SW 1271 (cell line): ENCODE results near the gene SLC30A7.
"Not testable (repeated sequence)": the region's sequence is repeated elsewhere in the genome, so short reads cannot be mapped to it uniquely, and the experiment has no call there.

Source experiments
- DNase-seq, 2 experiments: peaks; one replicate each; lab custom pipeline; 2025; lab: John Stamatoyannopoulos, UW

The SLC30A7 gene

DNA sequence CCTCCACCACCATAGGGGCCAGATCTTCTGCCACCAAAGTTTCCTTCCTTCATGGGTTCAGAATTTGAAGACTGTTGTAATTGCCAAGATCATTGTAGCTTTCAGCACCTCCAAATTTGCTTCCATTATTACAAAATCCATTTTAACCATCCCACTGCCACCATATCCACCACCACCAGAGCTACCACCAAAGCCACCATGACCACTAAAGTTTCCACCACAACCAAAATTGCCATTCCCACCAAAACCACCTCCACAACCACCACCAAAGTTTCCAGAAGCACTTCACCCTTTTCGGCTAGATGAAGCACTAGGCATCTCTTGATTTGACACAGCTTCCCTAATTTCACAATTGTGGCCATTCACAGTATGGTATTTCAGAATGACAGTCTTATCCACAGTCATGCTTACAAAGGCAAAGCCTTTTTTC is 45.2 kb downstream of the SLC30A7 start:
- DNase-seq: no peak

DNA sequence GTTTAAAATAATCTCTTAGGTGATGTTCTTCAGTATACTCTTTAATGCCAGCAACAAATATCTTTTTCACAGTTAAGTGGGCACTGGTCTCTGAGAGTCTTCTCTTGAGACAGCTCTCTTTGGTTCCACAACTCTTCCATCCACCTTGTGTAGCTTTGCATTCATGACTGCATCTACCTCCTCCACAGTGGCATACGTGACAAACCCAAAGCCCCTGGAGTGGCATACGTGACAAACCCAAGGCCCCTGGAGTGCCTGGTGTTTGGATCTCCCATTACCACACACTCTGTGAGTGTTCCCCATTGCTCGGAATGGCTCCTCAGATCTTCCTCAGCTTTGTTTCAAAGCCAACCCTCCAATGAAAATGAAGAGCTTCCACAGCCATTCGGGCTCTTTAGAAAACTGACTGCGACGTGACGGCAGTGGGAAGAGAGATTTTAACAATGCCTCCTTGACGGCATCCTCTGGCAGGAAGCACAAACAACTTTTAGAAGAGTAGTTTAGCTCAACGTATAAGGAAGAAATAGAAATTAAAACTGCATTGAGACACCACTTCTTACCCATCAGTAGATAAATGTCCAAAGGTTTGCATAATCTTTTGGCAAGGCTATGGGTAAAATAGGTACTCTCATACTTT is 45.8 kb downstream of the SLC30A7 start:
- no peak for DNase-seq

DNA sequence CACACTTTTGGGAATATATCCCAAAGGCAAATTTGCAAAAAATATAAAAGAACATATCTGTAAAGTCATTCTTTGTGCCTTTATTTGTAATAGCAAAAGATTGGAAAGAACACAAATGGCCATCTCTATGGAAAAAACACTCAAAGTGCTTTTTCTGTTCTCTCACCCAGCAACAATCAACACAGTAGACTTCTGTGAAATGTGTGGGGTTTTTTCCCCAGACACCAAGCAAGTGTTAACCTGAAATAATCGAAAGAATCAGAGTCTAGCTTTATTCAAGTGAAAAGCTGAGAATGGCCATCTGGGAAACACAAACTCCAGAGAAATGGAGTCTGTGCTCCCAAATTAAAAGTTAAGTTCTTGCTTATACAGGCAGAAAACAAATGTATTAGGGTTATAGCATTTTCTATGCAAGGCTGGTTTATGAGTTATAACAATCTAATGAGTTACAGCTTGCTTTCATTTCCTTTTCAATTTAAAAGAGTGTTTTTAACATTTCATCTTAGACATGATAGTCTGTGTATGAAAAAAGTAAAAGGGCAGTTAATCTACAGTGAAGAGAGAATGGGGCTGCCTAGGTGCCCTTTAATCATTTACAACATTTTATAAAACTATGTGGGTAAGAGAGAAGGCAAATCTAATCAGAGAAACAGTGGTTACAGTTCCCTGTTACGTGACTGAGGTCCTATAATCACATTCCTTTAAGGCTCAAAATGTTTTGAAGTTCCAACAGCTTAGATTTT is 46.6 kb downstream of the SLC30A7 start:
- no peak for DNase-seq

DNA sequence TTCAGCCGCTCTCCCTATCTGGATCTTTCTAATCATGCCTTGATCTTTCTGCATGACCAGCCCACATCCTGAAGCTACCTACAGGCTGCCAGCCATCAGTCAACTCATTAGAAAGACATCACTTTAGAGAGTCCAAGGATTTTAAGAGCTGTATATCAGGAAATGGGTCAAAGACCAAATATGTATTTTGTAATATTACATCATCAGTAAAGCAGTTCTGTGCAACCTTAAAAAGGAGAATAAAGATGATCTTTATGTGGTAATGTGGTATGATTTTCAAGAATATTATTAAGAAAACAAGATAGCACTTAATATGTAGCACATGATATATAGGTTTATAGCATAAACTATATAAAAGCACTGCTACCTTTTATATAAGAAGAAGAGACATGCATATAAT is 47.6 kb downstream of the SLC30A7 start:
- no peak for DNase-seq

DNA sequence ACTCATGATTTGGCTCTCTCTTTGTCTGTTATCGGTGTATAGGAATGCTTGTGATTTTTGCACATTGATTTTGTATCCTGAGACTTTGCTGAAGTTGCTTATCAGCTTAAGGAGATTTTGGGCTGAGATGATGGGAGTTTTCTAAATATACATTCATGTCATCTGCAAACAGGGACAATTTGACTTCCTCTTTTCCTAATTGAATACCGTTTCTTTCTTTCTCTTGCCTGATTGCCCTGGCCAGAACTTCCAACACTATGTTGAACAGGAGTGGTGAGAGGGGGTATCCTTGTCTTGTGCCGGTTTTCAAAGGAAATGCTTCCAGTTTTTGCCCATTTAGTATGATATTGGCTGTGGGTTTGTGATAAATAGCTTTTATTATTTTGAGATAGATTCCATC is 50.2 kb downstream of the SLC30A7 start:
- DNase-seq: not testable (repeated sequence)

DNA sequence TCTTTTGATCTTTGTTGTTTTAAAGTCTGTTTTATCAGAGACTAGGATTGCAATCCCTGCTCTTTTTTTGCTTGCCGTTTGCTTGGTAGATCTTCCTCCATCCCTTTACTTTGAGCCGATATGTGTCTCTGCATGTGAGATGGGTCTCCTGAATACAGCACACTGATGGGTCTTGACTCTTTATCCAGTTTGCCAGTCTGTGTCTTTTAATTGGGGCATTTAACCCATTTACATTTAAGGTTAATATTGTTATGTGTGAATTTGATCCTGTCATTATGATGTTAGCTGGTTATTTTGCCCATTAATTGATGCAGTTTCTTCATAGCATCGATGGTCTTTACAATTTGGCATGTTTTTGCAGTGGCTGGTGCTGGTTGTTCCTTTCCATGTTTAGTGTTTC is 51.9 kb downstream of the SLC30A7 start:
- DNase-seq: not testable (repeated sequence)

DNA sequence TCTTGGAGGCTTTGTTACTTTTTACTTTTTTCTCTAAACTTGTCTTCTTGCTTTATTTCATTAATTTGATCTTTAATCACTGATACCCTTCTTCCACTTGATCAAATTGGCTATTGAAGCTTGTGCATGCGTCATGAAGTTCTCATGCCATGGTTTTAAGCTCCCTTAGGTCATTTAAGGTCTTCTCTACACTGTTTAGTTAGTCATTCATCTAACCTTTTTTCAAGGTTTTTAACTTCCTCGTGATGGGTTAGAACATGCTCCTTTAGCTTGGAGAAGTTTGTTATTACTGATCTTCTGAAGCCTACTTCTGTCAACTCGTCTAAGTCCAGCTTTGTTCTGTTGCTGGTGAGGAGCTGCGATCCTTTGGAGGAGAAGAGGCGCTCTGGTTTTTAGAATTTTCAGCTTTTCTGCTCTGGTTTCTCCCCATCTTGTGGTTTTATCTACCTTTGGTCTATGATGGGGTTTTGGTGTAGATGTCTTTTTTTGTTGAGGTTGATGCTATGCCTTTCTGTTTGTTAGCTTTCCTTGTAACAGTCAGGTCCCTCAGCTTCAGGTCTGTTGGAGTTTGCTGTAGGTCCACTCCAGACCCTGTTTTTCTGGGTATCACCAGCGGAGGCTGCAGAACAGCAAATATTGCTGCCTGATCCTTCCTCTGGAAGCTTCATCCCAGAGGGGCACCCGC is 53.0 kb downstream of the SLC30A7 start:
- DNase-seq: not testable (repeated sequence)

DNA sequence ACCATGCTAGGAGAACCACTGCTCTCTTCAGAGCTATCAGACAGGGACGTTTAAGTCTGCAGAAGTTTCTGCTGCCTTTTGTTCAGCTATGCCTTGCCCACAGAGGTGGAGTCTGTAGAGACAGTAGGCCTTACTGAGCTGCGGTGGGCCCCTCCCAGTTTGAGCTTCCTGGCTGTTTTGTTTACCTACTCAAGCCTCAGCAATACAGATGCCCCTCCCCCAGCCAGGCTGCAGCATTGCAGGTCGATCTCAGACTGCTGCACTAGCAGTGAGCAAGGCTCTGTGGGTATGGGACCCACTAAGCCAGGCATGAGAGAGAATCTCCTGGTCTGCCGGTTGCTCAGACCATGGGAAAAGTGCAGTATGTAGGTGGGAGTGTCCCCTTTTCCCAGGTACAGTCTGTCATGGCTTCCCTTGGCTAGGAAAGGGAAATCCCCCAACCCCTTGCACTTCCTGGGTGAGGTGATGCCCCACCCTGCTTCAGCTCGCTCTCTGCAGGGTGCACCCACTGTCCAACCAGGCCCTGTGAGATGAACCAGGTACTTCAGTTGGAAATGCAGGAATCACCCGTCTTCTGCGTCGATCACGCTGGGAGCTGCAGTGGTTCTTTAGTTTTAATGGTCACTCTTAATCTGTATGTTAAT is 53.7 kb downstream of the SLC30A7 start:
- DNase-seq: not testable (repeated sequence)

DNA sequence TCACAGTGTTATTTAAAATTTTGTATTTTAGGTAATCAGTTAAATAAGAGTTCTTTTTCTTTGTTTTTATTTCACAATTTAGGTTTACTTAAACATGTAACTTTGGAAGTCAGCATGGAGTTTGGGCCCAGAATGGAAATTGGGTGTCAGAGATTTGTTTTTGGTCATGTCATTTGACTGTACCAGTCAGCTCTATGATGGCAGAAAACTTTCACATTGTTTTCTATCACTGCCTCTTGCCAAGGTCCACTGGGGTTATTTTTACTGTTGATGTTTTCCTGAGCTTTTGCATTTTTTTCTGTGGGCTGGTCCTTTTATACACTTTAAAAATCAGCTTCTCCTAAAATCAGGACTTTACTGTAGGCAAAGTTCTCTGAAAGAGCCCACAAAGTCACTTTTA is 54.4 kb downstream of the SLC30A7 start:
- no peak for DNase-seq

DNA sequence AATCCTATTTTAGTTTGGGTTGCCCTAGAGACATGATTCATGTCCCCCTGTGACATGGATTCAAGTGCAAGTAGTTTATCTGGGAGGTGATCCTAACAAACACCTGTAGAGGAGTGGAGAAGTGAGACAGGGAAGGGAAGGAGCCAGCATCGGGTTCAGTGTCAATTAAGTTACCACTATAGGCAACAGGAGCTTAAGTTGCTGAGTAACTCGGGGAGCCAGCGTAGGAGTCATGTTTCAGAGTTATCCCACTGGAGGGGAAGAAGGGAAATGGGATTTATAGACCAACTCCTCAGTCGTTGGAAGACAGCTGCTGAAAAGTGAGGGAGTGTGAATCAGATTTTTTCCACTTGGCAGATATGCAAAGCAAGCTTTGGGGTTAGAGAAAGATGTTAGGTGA is 54.9 kb downstream of the SLC30A7 start:
- no peak for DNase-seq

DNA sequence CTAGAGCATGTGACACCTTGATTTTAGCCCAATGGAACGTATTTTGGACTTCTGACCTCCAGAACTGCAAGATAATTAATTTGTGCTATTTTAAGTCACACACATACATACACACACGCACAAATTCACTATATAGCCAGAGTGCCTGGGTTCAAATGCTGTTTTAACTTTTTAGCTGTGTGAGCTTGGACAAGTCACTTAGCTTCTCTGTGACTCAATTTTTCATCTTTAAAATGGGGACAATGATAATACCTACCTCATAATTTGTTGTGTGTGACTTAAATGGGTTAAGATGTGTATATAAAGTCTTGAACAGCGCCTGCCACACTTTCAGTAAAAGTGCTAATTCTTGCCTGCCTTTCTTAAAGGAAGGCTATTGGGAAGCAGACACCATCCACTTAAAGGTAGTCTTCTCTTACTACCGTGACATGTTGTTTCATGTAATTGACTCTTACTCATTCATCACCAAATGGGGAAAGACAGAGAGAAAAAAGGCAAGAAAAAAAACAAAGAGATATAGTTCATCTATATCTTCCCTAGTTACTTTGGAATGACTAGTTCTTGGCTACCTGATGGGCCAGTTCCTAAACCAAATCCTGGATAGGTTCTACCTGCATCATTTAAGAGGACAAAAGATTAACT is 56.3 kb downstream of the SLC30A7 start:
- DNase-seq: no peak

DNA sequence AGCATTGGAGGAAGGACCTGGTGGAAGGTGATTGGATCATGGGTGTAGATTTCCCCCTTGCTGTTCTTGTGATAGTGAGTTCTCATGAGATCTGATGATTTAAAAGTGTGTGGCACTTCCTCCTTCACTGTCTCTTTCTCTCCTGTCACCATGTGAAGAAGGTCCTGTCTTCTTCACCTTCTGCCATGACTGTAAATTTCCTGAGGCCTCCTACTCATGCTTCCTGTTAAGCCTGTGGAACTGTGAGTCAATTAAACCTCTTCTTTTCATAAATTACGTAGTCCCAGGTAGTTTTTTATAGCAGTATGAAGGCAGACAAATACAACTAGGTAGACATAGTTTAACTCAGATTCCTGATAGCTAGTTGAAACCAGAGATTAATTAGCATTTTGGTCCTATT is 57.1 kb downstream of the SLC30A7 start:
- DNase-seq: not testable (repeated sequence)

DNA sequence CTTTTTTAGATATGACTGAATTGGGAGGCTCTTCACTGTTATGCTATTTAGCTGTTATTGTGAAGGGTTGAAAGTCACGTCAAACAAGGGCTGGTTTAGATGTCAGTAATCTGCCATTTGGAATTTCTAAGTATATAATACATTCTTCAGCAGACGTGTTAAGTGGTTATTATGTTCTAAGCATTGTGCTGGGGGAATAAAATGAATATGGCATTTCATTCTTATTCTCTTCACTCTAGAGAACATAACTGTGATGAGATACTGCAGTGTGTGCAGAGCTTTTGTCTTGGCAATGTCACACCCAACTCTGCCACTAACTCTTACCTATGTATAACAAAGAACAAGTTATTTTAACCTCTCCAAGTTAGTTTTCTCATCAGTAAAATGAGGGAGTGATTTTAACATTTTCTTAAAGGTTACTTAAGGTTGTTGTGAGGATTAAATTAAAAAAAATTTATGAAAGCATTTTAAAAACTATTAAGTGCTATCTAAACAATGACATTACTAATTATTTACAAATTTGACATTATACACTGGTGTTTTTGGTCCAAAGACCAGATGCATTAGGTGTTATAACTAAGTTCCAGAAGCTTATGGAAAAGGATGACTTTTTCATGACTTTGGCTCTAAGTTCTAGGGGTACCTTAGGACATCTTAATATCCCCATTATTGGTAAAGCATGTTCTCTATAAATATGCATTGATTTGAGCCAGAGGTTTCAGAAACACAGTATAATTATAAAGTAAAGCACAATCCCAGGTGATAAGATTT is 58.3 kb downstream of the SLC30A7 start:
- no peak for DNase-seq

DNA sequence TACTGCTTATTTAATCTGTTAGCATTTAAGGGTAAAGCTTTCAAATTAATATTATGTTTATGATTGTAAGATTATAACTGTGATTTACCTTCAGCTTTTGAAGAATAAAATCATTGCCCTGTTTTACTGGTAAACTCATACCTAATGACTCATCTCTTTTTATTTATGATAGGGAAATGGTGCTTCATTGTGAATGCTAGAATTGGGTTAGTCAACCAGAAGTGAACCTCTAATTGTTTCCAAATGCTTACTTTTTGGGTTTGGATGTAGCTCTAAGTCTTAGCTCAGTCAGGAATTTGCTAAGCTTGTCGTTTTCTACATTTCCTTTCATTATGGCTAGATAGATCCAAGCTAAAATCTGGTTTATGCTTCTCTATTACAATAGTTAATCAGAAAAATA is 59.4 kb downstream of the SLC30A7 start:
- DNase-seq: no peak

DNA sequence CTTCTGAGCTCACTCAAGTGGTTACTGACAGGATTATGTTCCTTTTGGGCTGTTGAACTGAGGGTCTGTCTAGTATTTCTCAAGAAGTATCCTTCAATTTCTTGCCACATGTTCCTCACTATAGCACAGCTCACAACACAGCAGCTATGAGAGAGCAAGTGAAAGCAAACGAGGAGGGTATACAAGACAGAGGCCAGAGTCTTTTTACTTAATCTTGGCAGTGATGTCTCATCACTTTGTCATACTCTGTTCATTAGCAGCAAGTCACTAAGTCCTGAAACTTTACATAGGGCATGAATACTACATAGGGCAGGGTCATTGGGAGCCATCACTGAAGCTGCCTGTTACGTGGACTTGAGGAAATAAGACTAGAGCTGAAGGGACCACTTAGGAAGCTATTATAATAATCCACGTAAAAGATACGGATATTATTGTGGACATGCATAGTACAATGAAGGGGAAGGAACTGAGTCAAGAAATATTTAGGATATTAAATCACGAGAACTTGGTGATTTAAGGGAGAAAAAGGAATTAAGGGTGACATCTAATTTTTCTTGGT is 63.7 kb downstream of the SLC30A7 start:
- DNase-seq: no peak

DNA sequence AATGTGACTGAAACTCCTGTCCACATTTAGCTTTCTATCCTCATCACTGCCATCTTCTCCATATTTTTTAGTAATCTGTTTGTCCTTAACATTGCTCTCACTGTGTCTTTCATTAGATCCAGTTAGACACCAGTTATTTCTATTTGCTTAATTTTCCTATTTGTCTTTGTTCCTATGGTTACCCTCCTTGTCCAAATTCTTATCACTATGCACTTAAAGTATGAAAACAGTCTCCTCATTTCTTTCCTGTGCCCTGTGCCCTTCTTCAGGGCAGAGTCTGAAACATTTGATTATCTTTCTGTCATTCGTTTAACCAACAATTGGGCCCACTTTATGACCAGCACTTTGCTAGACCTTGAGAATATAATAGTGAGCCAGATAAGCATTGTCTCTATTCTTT is 64.2 kb downstream of the SLC30A7 start:
- no peak for DNase-seq

DNA sequence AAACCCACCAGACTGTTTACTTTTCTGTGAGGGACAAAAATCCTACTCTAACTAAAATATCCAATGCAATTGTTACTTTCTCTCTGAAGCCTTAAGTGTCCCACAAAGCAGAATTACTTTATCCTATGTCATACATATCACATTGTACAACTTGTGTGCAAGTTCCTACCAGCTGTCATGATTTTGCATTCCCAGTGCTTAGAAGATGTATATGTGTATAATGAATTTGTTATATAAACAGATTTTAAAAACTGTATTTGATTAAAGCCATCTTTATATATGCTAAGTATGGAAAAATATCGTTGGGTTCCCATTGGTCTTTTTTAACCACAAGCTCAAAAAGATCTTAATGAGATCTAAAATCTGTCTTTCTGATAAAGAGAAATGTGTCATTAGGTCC is 72.7 kb downstream of the SLC30A7 start:
- DNase-seq: no peak

DNA sequence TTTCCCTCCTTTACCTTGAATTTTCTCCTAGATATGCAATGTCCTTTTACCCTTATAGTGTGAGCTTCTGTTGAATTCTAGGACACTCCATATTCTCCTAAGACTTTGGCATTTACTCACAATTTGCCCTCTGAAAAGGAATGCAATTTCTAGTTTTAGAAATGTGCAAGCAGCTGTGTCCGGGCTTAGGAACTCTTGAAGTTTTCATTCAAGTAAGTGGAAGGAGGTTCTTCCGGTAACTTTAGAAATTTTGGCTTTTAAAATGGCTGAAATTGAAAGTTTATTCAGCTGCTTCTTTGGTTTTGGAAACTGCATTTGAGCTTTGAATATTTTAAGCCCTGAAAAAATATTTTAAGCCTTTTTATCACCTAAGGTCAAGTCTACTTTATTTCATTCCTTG is 73.4 kb downstream of the SLC30A7 start:
- no peak for DNase-seq

DNA sequence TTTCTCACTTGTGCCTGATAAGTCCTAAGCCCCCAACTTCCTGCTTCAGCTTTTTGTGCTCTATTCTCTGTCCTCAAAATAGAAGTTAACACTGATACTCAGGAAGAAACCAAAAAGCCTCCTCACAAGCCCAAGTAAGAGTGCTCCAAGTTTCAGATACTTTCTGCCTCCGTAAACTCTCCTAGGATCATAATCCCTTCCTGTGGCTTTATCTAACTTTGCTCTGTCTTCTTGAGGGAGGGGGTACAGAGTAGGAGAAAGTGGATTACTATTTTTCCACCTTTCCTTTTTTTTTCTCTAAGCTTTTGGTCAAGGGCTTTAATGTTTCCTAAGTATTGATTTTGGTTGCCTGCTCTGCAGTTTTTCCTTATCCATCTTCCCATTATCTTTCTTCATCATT is 75.1 kb downstream of the SLC30A7 start:
- DNase-seq: no peak

DNA sequence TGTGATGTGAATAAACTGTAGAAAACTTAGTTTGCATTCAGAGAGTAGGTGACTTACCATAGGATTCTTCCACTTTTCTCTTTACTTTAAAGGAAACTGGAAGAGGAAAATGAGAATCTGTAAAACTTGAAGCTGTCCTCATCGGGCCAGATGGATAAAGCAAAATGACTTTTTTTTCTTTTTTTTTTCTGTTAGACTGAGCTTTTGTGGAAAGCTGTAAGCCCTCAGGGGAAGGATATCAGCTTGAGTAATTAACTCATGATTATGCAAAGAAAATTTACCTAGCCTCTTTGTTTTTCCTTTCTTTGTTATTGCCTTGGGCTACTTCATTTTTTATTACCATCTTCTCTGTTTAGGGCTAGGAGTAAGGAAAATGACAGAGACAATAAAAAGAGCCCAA is 76.3 kb downstream of the SLC30A7 start:
- DNase-seq: no peak

DNA sequence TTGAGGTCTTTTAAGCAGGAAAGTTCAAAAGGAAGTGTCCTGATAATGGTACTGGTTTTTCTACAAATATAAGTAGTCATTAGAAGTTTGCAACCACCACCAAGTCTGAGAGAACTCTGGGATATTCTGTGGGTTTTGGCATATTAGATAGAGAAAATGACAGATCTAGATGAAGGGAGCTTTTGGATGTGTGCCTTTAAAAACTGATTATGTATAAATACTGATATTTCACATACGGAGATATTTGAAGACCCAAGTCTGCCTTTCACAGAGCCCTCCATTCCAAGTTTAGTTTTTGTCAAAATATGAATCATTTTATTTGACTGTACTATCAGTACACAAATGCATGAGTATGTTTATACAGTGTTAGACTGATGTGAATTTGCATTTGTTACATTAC is 81.0 kb downstream of the SLC30A7 start:
- DNase-seq: no peak
